Spleen (tissue), 11 donors: Measurements from ENCODE around the gene BTBD10. TPM values are rescaled to one million over a fixed set of nuclear protein-coding genes. Genes with fewer than 3 reads are reported as not detected.

ENCODE experiments used
- DNase-seq: peaks from one replicate; pipeline ENCODE4 v3.0.0-alpha.2; 2020
- H3K27ac ChIP-seq, 8 donors: fragments of 200-600 bp; sonication (generic) in 7 of 8; 1 replicate in 4 of 8; 2 replicates in 4 of 8; pipeline versions ENCODE4 v1.5.0 to v1.8.0; 2016 to 2021; ENCODE audit warnings: inconsistent platforms in 4 of 8, mild to moderate bottlenecking in 4 of 8, moderate library complexity in 1 of 8
- H3K27me3 ChIP-seq, 7 donors: fragments of 200-600 bp; sonication (generic) in 6 of 7; replicated peaks in 1 of 7; 1 replicate in 4 of 7; 2 replicates in 3 of 7; pipeline versions ENCODE4 v1.5.0 to v1.8.0; 2016 to 2021; ENCODE audit warnings: inconsistent platforms in 3 of 7, mild to moderate bottlenecking in 1 of 7
- H3K36me3 ChIP-seq, 6 donors: fragments of 200-600 bp; sonication (generic) in 5 of 6; 1 replicate in 4 of 6; 2 replicates in 2 of 6; pipeline versions ENCODE4 v1.5.0 to v1.8.0; 2016 to 2021; ENCODE audit warnings: inconsistent platforms in 2 of 6
- H3K4me1 ChIP-seq, 6 donors: fragments of 200-600 bp; sonication (generic) in 5 of 6; 1 replicate in 3 of 6; 2 replicates in 3 of 6; pipeline versions ENCODE4 v1.5.0 to v1.8.0; 2016 to 2021; ENCODE audit warnings: inconsistent platforms in 3 of 6
- H3K4me3 ChIP-seq, 8 donors: fragments of 200-600 bp; sonication (generic) in 7 of 8; 1 replicate in 4 of 8; 2 replicates in 4 of 8; pipeline versions ENCODE4 v1.5.0 to v1.8.0; 2016 to 2021; ENCODE audit warnings: inconsistent platforms in 4 of 8, mild to moderate bottlenecking in 4 of 8, moderate library complexity in 2 of 8
- H3K9me3 ChIP-seq, 8 donors: fragments of 200-600 bp; sonication (generic) in 7 of 8; 1 replicate in 4 of 8; 2 replicates in 4 of 8; pipeline versions ENCODE4 v1.5.0 to v1.8.0; 2016 to 2021; ENCODE audit warnings: inconsistent platforms in 4 of 8
- CTCF ChIP-seq, 11 experiments: fragments of 200-600 bp in 7 of 11; fragments of 450-650 bp in 4 of 11; sonication (generic) in 4 of 11; IDR thresholded peaks in 8 of 11; conservative IDR thresholded peaks in 3 of 11; 1 replicate in 7 of 11; 2 replicates in 4 of 11; pipeline versions ENCODE4 v1.4.0 to v1.8.0; 2016 to 2021; ENCODE audit warnings: antibody characterized with exemption in 11 of 11, inconsistent platforms in 4 of 11, mild to moderate bottlenecking in 1 of 11
- POLR2A ChIP-seq, 3 donors: fragments of 450-650 bp; IDR thresholded peaks; one replicate each; pipeline ENCODE4 v1.5.1; 2017; ENCODE audit warnings: antibody characterized with exemption in 3 of 3, mild to moderate bottlenecking in 1 of 3
- POLR2AphosphoS5 ChIP-seq, 3 donors: sonication (generic); formaldehyde crosslinking; IDR thresholded peaks; one replicate each; pipeline ENCODE4 v1.5.1; 2017; ENCODE audit warnings: antibody characterized with exemption in 3 of 3
- WGBS, 5 donors: extraction: QIAGEN DNeasy Blood & Tissue Kit in 3 of 5; methylation state at CpG; one replicate each; pipeline versions ENCODE4 v1.1.5 to v1.1.7; 2013 to 2018; 5-methylcytosine and 5-hydroxymethylcytosine counted together
- intact Hi-C: fragments of 100-400 bp; cut with DNase I; formaldehyde crosslinking; loops from one replicate; pipeline ENCODE4 v1.15.0; 2023; ENCODE audit warnings: low total_unique reads
- polyA plus RNA-seq, 3 donors: library from polyadenylated mRNA; stranded (reverse); fragments of 200-250 nt; gene quantifications; one replicate each; pipeline ENCODE4 v1.2.1, GENCODE V29; 2013
- total RNA-seq, 7 donors: library from RNA; depleted of rRNA in 3 of 7; stranded (reverse); fragments of >200 nt in 3 of 7; fragmentation: NEBNext Ultra II Directional in 4 of 7; extraction: Animal tissue kit (Norgen Biotek cat#: 25700) in 4 of 7; gene quantifications; one replicate each; pipeline versions ENCODE4 v1.1.0 to v1.2.1, GENCODE V29; 2016 to 2021
- donor health status: healthy with polysubstance abuse.
- donor health status: DM: no; HTN: no; CAD: no; lungs with moderate emphysema.
- donor health status: DM: no; HTN: no; CAD: no.
- donor health status: Bipolar disorder and iron deficiency.
- donor health status: healthy.
- donor health status: DM: no; HTN: no; CAD: no.
- donor health status: DM: yes; HTN: yes; CAD: no.

BTBD10 gene
- total and polyA plus RNA-seq, 10 donors: 8.8 to 32.5 (median 25.1) TPM

DNA sequence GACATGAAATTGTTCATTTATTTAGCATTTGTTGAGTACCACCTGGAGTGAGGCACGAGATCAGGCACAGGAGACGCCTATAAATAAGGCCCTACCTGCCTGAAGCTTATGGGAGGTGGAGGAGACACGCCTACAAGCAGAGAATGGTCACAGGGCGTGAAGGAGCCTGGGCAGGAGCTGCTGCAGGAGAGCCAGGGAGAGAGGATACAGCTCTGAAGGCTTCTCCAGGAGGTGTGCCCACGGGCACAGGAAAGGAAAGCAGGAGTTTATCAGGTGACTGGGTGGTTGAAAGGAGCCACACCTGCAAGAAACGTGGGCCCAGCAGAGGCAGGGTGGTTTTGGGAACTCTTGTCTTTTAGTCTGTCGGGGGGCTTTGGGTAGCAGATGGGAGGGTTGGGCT, 115.1 kb downstream of the BTBD10 start:
- DNase-seq: no peak
- Histone ChIP-seq H3K27me3 (no peaks in the 10 kb centered on the region), H3K9me3 (no peaks in the 10 kb centered on the region), H3K36me3 (peaks cover 0 to 59% (median 9%) of the 10 kb centered on the region in 6 donors), H3K27ac (no peak overlapping the region), H3K4me3 (no peak overlapping the region), H3K4me1 (peaks cover 0 to 51% (median 14%) of the 10 kb centered on the region in 6 donors)
- TF ChIP-seq CTCF (IDR thresholded peaks at IDR 0.05 in 8 of 11, conservative IDR thresholded peaks at IDR 0.05 in 3 of 11): no peak
- TF ChIP-seq POLR2AphosphoS5 (IDR thresholded peaks at IDR 0.05): no peak
- no peak for TF ChIP-seq POLR2A (IDR thresholded peaks at IDR 0.05)
- intact Hi-C loops: loop anchor here (10.0 kb wide), 1 partner anchor 383 kb away; no protein-coding TSS in a partner anchor
- WGBS, 5 donors: 64 to 75% (median 67%) methylated on average over 7 of the region's 7 CpGs

DNA sequence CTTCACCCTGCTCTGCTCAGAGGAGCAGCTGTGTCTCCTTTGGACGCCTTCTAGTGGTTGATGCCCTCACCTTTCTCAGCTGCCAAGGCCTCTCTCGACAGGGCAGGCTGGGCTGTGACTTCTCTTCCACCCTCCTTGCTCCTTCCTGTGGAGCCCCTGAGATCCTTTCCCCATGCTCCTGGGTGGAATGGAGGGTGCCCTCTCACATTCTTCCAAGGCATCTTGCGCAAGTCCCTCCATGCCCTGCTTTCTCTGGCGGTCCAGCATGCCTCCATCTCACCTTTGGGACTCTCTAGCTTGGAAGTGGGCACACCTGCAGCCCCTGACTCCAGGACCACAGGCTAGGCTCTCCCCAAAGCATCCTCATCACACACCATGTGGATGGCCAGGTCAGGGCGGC, 116.6 kb downstream of the BTBD10 start:
- peaks cover 0 to 66% (median 15%) of the 10 kb centered on the region in 6 donors for H3K4me1 ChIP-seq
- no peak for DNase-seq
- TF ChIP-seq POLR2A (IDR thresholded peaks at IDR 0.05): no peak
- TF ChIP-seq POLR2AphosphoS5 (IDR thresholded peaks at IDR 0.05): no peak
- no peak for TF ChIP-seq CTCF (IDR thresholded peaks at IDR 0.05 in 8 of 11, conservative IDR thresholded peaks at IDR 0.05 in 3 of 11)
- no peaks in the 10 kb centered on the region for H3K27me3 ChIP-seq
- no peak overlapping the region for H3K27ac ChIP-seq
- 92 to 96% (median 93%) methylated on average over 5 of the region's 5 CpGs for WGBS, 5 donors
- no peak overlapping the region for H3K4me3 ChIP-seq
- H3K36me3 ChIP-seq: peaks cover 0 to 53% (median 5%) of the 10 kb centered on the region in 6 donors
- no peaks in the 10 kb centered on the region for H3K9me3 ChIP-seq
- intact Hi-C loops: loop anchor here (10.0 kb wide), 1 partner anchor 382 kb away; no protein-coding TSS in a partner anchor

- no peak for TF ChIP-seq POLR2AphosphoS5 (IDR thresholded peaks at IDR 0.05)
- TF ChIP-seq POLR2A (IDR thresholded peaks at IDR 0.05): no peak
- TF ChIP-seq CTCF (IDR thresholded peaks at IDR 0.05 in 8 of 11, conservative IDR thresholded peaks at IDR 0.05 in 3 of 11): no peak
- no peaks in the 10 kb centered on the region for H3K9me3 ChIP-seq
- intact Hi-C loops: loop anchor here (10.0 kb wide), 1 partner anchor 380 kb away; no protein-coding TSS in a partner anchor
- H3K4me1 ChIP-seq: peaks cover 0 to 81% (median 25%) of the 10 kb centered on the region in 6 donors
- no peak overlapping the region for H3K4me3 ChIP-seq
- H3K36me3 ChIP-seq: peaks cover 0 to 51% (median 2%) of the 10 kb centered on the region in 6 donors
- DNase-seq: no peak
- no peaks in the 10 kb centered on the region for H3K27me3 ChIP-seq
- WGBS, 5 donors: 96 to 100% (median 100%) methylated on average over 1 of the region's 1 CpG
- H3K27ac ChIP-seq: no peak overlapping the region
Observed at GRCh38 chr11:13344818-13345217, 118.2 kb downstream of the BTBD10 start.

DNA sequence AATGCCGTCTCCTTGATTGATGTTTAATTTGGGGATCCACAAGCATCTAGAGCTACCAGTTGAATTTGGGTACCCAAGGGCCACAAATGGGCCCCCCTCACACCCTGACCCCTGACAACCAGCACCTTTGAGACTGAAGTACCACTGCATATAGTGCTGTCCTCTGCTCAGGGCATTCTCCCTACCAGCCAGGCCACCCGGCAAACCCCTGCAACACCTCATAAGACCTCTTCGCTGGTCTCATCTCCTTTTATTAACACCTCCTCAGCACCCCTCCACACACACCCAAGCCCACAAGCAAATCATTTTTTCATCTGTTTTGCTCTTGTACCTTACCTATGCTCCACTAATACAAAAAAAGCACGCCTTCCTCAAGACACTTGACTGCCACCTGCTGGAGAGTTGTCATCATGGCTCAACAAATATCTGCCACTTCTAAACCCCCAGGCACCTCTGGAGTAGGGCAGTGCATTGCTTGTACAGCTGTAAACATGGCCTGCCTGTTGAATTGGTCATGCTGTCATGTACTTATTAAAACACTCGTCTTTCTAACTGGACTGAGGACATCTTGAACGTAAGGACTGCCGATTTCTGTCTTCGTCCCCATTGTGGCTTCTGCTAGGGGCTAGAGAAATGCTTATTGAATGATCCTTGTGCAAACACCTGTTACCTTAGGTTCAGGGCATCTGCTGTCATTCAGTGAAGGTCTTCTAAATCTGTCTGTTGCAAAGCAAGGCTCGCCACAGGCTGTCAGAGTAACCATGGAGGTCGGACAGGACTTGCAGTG, 118.9 kb downstream of the BTBD10 start:
- WGBS, 5 donors: 71 to 74% (median 72%) methylated on average over 10 of the region's 10 CpGs

More for the DNA sequence above, 118.9 kb downstream of the BTBD10 start:
- H3K9me3 ChIP-seq: no peaks in the 10 kb centered on the region
- intact Hi-C loops: loop anchor here (10.0 kb wide), 1 partner anchor 379 kb away; no protein-coding TSS in a partner anchor
- no peaks in the 10 kb centered on the region for H3K27me3 ChIP-seq
- no peak overlapping the region for H3K27ac ChIP-seq
- TF ChIP-seq POLR2A (IDR thresholded peaks at IDR 0.05) (no peak), CTCF (IDR thresholded peaks at IDR 0.05 in 8 of 11, conservative IDR thresholded peaks at IDR 0.05 in 3 of 11) (peak; percentile 57 to 85 (median 74))
- H3K4me3 ChIP-seq: no peak overlapping the region
- peaks cover 0 to 86% (median 27%) of the 10 kb centered on the region in 6 donors for H3K4me1 ChIP-seq
- peaks cover 0 to 45% (median 2%) of the 10 kb centered on the region in 6 donors for H3K36me3 ChIP-seq
- no peak for DNase-seq
